Medulla oblongata (tissue), 1 donor: ENCODE results near the gene VOPP1.
"Not testable (repeated sequence)": the region's sequence is repeated elsewhere in the genome, so short reads cannot be mapped to it uniquely, and the experiment has no call there.

Experiments used
- DNase-seq: peaks from one replicate; pipeline ENCODE4 v3.0.0-alpha.2; 2015; ENCODE audit errors: extremely low spot score

Gene VOPP1

DNA sequence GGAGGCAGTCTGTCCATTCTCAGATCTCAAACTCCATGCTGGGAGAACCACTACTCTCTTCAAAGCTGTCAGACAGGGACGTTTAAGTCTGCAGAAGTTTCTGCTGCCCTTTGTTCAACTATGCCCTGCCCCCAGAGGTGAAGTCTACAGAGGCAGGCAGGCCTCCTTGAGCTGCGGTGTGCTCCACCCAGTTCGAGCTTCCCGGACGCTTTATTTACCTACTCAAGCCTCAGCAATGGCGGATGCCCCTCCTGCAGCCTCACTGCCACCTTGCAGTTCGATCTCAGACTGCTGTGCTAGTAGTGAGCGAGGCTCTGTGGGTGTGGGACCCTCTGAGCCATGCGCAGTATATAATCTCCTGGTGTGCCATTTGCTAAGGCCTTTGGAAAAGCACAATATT lies 10.4 kb upstream of the VOPP1 start:
- not testable (repeated sequence) for DNase-seq

DNA sequence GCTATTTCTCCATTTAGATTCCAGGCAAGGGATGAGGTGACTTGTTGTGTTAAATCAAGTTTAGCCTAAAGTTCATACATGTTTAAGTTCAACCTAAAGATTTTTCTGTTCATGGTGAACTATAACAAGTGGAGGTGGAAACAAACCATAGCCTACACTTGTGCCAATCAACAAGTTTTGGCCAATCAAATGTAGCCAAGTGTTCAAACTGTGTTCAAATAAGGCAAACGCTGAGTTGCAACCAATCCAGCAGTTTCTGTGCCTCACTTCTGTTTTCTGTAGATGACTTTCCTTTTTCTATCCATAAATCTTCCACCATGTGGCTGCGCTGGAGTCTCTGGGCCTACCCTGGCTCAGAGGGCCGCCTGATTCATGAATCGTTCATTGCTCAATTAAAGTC lies 4.5 kb upstream of the VOPP1 start:
- no peak for DNase-seq

DNA sequence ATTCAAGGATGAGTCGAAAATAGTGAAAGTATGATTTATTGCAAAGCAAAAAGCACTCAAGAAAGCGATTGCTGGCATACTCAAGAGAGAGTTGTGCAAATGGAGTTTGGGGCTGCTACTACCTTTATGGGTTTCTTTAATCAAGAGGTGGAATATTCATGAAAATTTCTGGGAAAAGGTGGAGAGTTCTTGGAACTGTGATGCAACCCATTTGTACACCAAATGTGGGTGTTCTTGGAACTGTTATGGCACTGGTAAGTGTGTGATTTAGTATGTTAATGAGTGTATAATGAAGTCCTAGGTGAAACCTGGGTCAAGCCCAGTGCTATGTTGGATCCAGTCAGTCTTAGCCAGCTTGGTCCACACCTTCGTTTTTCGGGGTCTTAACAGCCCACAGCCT lies 3.4 kb upstream of the VOPP1 start:
- DNase-seq: no peak

GRCh38 chr7:55575098-55575497 lies 2.8 kb upstream of the VOPP1 start:
- no peak for DNase-seq

- no peak for DNase-seq
These were observed 1.9 kb upstream of the VOPP1 start for GRCh38 chr7:55574051-55574717.

- DNase-seq: no peak
These were observed 1.1 kb upstream of the VOPP1 start for GRCh38 chr7:55573234-55573900.

DNA sequence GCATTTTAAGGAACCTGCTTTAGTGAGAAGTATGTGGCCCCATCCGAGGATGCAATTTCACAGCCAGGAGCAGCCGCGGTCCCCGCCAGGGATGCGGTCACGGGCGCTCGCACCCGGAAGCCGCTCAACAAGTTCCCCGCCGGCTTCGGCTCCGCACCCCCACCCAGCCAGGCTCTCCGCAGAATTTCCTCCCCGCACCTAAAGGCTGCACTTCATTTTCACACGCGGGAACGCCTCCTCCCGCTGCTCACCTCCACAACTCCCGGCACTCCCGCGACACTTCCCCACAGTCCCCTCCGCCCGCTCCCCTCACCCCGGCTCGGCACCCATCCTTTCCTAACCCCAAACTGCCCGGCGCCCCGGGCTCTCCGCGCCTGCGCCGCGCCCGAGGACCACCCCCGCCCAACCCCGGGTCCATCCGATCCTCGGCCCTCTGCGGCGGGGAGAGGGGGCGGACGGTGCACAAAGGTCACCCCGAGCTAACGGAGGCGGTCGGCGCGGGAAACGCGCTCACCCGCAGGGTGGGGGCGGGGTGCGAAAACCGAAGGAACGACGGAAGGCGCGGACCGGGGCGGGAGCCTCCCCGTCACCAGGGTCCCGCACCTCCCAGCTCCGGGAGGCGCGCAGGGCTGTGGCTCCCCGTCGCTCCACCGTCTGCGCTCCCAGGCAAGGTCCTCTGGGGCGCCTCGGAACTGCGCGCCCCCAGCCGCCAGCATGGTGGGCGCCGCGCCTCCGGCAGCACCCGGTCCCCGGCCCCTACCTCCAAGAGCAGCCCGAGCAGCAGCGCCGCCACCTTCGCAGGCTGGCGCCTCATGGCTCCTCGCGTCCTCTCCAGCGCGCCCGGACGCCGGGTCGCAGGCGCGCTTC lies 558 bp downstream of the VOPP1 start:
- no peak for DNase-seq

- no peak for DNase-seq
These were observed 1.4 kb downstream of the VOPP1 start for GRCh38 chr7:55570939-55571338.

- no peak for DNase-seq
These were observed 2.0 kb downstream of the VOPP1 start for GRCh38 chr7:55570218-55570873.

DNA sequence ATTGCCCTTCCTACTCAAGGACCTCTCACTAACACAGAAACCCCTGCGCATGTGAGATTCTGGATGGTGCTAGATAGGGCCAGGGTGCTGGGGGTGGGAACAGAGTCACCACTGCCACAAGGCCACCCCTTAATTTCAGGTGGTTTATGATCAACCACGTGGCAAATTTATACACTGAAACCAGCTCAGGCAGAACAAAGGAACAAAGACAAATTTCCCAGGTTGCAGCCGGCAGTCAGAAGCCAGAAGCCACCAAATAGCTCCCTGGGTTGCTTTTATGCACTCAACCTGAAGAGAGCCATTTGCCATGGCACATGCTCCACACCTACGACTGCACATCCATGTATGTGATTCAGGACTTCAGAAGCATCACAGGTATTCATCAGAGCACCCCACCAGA lies 2.5 kb downstream of the VOPP1 start:
- no peak for DNase-seq

- DNase-seq: no peak
These were observed 3.0 kb downstream of the VOPP1 start for GRCh38 chr7:55569269-55569663.

- no peak for DNase-seq
These were observed 3.6 kb downstream of the VOPP1 start for GRCh38 chr7:55568613-55569268.

- DNase-seq: peak; percentile 37
These were observed 4.7 kb downstream of the VOPP1 start for GRCh38 chr7:55567571-55567970.

DNA sequence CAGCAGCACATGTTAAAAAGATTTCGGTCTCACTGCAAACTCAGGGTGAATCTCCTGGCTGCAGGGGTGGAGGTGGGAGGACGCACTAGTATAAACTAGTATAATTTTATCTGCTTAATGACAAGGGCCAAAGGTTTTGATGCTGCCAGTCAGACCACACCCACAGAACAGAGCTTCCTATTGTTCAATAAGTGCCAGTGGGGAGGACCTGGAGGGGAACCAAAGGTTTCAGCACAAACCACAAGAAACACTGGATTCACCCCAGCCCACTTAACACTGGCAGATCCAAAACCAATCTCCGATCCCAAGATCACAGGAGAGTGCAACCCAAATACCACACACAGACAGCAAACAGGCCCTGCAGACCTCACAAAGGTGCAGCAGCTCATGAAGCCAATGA lies 6.6 kb downstream of the VOPP1 start:
- DNase-seq: no peak

- no peak for DNase-seq
These were observed 8.5 kb downstream of the VOPP1 start for GRCh38 chr7:55563596-55564325.

GRCh38 chr7:55561690-55562089 lies 10.6 kb downstream of the VOPP1 start:
- DNase-seq: no peak

DNA sequence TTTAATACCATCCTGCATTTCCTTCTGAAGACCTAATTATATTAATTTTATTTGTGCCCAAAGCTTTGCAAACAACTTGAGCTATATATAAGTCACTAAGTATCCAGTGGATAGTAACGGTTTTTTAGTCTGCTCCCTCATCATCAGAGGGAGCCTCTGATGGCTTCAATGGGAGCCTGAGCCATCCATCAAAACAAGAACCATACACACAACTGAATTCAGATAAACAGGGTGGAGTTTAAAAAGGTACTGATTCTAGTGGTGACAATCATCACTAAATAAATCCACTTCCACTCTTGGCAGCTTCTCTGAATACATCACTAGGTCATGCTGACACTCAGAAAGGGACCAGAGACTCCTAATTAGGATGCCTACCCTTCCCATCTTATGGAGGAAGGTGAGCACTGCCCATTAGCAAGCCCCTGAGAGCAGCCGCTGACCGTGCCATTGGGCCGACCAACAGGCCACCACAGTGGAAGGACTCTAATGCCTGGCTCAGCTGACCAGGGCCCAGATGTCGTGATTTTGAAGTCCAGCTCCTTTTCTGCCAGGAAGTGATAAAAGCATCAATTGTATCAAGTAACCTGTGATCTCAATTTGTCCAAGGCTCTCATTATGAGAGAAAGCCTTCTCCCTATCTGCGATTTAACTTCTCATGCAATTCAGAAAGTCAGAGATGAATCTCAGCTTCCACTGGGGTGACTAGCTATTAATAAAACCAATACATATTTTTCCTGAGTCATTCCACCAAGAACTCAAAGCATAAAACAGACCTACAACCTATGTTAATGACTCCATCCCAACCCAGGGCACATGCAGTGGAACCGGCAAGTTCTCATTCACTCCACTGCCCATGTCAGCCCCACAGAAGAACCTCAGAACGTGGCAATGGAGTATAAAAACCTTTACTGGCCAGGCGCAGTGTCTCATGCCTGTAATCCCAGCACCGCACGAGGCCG lies 13.1 kb downstream of the VOPP1 start:
- no peak for DNase-seq

DNA sequence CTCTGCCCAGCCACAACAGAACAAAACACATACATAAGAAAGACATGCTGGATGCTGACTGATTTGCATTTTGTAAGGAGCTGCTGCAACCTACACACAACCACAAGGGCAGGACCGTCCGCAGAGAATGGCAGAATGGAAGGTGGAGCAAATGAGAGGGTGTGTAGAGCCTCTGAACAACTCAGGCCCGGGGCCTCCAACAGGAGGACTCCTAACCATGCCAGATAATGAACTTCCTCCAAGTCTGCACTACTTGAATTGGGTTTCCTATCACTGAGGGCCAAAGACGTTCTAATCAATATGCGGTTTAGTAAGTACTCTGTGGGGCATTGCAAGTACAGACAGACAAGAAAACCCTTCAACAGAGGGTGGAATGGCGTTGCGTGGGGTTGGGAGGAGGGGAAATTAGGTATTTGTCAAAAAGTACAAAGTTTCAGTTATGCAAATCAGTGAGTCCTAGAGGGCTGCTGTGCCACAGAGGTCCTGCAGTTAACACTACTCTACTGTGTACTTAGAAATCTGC lies 14.6 kb downstream of the VOPP1 start:
- DNase-seq: no peak

DNA sequence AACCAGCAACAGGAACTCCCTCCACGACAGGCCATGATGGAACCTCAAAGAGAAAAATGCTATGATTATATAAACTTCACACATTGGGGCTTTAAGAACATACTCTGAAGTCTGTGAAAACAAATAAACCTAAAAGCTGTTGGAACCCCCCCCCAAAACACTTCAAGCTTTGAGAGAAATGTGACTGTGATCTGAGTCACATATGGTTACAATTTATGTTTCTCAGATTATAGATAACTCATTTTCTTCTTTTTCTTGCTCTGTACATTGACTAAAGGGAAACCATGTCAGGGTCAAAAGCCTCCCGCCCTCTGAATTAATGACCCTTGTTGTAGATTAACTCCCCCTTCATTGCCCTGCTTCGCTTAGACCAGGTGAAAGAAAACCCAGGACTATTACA lies 15.8 kb downstream of the VOPP1 start:
- no peak for DNase-seq

DNA sequence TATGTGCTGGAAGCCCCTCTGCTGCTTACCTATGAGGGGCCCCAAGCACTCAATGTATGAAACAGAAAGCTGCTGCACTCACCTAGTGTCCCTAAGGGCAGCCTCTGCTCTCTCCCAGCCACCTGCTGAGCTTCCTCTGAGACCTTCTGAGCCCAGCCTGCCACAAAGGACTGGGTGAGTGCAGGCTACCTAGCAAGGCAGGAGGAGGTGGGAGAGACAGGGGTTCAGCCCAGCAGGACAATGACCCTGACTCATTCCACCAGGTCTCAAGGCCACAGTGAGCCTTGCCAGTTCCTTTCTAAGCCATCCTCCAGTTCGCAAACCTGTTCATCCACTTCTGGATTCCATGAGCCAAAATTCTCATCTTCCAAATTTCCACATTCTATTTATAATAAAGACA lies 16.3 kb downstream of the VOPP1 start:
- no peak for DNase-seq
